NCI-H2029 (cell line): ENCODE results near the gene CSK.

ENCODE experiments used
- DNase-seq: peaks from one replicate; lab custom pipeline; 2025; lab: John Stamatoyannopoulos, UW

Gene CSK

DNA sequence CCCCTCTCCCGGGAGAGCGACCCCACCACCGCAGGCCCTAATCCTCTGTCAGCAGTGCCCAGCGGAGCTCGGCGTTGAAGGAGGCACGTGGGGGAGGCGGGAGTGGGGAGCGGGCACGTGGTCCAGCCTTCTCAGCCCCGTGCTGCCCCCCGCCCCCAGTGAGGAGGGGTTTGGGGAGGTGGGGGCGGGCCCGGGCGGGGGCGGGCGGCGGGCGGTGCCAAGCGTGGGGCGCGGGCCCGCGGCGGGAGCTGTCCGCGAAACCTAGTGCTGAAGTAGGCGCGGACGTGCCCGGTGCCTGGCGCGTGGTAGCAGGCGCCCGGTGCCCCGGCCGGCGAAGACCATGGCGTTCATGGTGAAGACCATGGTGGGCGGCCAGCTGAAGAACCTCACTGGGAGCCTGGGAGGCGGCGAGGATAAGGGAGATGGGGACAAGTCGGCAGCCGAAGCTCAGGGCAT is 44.5 kb downstream of the CSK start, which contains the start of gene CPLX3:
Gene CPLX3 (plus strand): TSS at position 264 of the 456 bp plus-strand sequence. CDS start 77 bp downstream, at position 341.
- DNase-seq, result no peak

DNA sequence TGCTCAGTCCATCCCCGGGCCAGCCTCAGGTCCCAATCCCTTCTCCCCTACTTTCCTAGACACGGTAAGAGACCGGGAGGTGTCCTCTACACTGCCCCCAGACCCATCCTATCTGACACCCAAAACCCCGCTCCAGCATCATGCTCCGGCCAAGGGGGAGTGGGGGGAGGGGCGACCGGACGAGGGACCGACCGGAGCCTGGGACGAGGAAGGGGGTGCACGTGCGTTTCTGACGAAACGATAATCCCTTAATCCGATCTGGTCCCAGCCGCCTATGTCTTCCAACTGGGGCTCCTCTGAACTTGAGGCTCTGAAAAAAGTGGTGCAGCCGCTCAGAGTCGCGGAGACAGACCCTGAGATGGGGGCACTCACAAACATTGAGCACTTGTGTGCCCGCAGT is 45.0 kb downstream of the CSK start:
- no peak for DNase-seq

DNA sequence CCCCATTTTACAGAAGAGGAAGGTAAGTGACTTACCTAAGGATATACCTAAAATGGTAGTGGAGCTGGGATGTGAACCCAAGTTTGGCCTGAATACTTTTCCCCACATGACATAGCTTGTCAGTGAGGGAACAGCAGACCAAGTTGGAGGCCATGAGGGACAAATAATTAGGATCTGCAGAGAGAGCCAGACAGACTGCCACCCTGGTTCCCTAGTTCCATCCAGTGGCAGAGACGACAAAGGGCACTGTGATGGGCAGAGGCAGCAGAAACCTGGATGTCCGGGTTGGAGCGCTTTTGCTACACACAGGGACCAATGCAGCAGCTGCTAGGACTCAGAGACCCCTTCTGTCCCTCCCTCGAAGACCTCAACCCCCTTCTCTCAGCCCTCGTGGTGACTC is 45.7 kb downstream of the CSK start:
- DNase-seq, result no peak

DNA sequence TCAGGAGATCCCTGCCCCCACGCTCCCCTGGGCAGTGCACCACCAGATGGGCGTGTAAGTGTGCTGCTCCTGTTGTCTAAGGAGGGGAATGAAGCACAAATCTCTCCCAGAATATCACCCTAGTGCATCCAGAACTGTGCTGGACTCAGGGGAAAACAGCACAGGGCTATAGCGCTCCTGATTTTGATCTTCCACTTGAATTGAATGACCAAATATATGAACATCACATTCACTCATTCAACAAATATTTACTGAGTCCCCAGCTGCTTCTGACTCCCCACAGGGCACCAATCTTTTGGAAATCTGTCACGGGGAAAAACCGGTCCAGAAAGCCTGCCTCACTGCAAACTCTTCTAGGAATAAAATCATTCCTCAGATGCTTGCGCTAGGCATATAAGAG is 47.0 kb downstream of the CSK start:
- DNase-seq, result no peak

DNA sequence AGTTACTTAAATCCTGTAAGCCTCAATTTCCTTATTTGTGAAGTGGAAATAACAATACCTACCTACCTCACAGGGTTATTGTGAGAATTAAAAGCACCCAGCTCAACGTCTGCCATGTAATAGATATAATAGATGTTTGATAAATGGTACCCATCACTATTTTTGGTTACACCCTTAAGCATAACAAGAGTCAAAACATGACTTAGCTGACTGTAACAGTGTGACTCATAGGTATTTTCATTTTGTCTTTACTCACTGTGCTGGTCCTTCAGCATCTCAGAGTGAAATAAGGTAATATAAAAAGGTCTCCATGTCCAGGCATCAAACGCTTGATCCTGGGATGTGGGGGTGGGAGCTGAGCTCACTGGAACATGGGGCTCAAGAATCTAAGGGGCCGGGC is 47.6 kb downstream of the CSK start:
- no peak for DNase-seq

DNA sequence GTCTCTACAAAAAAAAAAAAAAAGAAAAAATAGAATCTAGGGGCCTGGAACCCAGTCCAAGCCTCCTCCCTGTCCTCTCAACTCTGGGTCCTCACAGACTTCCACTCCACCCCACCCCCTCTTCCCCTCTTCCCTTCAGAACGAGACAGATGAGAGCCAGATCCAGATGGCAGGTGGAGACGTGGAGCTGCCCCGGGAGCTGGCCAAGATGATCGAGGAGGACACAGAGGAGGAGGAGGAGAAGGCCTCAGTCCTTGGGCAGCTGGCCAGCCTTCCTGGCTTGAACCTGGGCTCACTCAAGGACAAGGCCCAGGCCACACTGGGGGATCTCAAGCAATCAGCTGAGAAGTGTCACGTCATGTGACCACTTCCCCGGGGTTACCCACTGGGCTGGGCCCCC is 48.1 kb downstream of the CSK start:
- no peak for DNase-seq

DNA sequence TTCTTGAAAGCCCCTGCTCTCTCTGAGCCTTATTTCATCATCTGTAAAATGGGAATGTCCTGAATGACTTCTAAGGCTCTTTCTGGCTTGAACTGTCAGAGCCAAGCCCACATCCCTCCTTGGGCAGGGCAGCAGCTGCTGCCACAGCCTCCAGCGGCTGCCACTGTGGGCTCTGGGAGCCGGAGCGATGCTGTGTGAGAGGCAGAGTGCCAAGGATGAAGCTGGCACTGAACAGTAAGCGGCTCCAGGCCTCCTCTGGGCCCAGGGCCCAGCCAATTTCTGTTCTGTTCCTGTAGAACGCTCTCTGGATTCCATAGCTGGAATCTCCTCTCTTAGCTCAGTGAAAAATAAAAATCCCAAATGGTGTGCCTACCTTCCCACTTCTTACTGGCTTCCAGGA is 49.0 kb downstream of the CSK start:
- no peak for DNase-seq

DNA sequence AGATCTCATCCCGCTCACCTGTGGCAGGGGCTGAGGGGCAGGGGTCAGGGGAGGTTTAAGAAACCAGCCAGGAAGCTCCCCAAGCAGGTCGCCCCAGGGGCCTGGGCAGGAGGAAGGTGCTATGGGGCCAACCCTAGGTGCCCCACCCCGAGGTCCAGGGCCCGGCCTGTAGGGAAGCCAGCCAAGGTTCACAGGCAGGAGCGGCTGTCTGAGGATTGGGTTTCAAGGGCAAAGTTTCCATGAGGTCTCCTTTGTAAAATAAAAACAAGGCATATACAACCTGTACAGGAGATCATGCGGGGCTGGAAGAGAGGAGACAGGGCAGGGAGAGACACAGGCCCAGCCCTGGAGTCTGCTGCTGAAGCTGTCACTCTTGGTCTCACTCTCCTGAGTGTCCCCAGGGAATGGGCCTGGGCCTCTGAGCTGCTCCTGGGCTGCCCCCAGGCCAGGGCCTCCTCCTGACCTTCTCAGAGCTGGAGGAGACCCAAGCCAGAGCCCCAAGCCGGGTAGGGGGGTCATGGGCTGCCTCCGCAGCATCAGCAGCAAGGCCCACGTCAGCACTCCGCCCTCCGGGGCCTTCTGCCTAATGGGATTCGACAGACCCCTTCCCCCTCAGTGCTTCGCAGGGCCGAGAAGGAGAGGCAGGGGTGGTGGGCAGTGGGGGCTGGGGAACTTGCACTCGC is 50.1 kb downstream of the CSK start:
- DNase-seq, result no peak

DNA sequence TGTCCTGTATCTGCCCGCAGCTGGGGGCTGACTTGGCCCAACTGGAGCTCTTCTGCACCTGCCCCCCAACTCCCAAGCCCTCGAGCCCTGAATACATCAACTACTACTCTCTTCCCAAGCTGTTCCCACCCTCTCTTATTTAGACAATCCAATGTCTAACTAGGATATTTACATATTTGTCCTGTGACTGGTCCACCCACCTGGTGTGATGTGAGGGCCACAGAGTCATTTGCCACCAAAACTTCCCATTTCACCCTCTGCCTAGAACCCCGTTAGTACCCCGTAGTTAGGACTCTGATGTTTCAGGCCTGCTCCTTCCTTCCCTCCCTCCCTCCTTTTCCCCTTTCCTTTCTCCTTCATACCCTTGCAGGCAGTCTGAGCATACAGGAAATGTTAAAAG is 50.9 kb downstream of the CSK start:
- DNase-seq, result no peak

DNA sequence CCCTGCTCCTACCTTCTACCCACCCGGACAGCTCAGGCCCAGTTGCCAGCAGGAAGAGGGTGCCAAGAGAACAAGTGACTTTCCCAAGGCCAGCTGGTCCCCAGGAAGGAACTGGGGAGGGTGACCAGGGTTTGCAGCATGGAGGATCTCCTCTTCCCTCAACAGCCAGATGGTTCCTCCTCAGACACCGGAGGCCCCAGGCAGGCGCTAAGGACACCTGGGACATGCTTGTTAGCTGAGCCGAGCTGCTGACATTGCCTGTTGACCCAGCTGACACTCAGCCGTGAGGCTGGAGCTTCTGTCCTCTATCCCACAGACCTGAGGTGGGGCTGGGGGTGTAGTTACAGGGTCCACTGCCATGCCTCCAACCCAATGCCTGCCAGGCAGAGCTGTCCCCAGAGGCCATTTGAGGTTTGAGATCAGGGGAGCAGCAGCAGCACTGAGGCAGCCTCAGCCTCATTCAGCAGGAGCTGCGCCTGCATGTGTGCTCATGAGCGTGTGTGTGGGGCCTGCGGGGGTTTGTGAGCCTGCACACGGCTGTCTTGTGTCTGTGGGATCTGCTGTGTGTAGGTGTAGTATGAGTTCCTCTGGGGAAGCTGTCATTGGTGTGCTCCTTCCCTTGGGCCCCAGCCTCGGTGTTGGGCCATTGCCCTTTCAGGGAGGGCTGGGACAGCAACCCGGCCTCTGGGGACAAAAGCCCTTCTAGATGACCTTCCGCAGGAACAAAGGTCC is 51.7 kb downstream of the CSK start:
- no peak for DNase-seq

DNA sequence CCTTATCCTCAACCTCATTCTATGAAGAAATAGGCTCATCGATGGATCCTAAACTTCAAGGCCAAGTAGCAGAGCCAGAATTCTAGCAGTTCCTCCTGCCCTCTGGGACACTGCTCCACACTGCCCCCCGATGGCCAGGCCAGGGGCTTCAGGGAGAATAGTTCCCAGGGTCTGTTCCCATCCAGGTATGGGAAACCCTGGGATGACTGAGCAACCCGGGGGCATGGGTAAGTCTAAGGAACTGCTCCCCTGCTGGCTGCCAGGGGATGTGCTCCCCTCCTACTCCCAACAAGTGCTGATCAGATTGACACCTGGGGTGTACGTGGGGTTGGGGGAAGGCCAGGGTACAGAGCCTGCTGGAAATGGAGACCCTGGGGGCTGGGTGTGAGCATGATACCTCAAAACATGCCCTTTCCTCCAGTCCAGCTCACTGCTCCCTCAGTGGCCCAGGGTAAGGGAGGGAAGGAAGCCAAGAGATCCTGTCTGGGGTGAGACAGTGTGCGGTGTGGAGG is 53.5 kb downstream of the CSK start:
- DNase-seq, result no peak

DNA sequence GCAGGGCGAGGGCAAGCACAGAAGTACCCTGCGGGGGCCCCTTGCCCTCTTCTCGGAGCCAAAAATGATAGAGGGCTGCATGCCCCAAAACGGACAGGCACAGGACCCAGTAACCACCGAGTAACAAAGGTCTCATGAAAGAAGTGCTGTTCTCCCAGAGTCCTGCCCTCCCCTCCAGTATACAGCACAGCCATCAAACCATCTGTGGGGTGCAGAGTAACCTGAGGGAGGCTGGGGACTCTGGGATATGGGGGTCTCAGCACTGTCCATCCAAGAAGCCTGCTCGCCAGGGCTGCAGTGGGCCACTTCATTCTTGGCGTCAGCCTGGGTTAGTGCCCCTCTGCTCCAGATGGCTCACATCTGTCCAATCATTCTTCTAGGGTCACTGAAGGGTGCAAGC is 55.0 kb downstream of the CSK start:
- DNase-seq, result no peak

DNA sequence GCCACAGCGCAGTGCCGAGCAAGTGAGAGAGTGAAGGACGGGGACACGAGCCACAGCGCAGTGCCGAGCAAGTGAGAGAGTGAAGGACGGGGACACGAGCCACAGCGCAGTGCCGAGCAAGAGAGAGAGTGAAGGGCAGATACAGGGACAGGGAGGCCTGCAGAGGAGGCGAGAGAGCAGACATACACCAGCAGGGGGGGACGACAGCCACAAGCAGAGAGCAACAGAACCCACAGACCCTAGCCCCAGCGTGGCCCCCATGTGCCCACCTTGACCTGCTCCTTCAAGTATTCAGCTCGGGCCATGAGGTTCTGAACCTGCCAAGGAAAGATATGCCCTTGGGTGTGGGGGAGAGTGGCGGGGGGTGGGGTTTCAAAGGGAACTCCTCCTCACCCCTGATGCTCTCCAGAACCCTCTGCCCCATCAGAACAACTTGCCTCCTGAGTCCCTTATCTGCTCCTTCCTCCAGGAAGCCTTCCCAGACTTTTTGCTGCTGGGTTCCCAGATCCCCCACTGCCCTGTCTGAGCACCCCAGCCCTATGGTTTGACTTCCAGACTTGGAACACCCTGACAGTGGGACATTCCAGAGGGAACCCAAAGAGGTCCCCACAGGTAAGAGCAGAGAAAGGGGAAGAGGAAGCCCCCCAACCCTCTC is 55.7 kb downstream of the CSK start:
- DNase-seq, result no peak

DNA sequence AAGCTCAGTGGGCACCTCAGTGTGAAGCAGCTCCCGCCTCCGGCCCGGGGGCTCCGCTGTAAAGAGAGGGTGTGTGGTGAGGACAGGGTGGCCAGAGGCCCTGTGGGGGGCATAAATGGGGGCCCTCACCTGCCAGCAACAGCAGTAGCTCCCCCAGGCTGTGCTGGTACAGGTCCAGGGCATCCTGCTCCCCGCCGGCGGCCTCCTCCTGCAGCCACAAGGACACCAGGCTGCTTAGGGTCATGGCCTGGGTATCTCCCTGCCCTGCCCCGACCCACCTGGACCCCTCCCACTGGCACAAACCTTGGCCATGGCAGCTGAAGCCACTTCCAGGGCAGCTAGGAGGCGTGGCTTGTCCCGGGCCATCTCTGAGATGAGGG is 56.2 kb downstream of the CSK start:
- no peak for DNase-seq

DNA sequence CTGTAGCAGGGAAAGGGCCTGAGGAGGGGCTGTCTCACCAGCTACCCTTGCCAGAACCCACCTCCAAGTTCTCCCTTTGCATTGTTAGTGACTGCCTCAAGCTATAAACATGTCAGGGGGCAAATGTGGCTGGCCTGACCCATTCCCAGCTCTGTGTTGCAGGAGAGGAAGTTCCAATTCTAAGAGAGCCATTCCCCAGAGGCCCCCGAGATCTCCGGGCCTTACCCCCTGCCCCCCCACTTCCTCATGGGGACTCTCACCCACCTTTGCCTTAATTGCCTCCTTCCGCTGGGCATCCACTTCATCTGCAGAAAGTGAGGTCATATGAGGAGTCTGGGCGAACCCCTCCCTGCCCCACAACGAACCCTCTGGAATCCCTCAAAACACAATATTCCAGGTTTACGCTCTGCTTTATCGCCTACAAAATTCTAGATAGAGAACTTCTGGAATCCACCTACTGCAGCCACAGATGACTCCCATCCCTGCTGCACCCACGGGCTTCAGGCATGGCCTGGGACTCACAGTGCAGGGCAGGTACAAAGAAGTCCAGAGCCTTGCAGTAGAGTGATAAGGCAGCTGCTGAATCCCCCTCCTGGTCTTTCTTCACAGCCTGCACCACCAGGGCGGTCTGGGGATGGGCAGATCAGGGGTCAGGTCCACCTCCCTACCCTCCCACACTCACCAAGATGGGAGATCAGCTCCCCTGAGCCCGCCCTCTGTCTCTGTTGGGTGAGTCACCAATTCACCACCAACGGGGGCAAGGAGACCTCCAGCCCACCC is 57.1 kb downstream of the CSK start:
- DNase-seq, result no peak

DNA sequence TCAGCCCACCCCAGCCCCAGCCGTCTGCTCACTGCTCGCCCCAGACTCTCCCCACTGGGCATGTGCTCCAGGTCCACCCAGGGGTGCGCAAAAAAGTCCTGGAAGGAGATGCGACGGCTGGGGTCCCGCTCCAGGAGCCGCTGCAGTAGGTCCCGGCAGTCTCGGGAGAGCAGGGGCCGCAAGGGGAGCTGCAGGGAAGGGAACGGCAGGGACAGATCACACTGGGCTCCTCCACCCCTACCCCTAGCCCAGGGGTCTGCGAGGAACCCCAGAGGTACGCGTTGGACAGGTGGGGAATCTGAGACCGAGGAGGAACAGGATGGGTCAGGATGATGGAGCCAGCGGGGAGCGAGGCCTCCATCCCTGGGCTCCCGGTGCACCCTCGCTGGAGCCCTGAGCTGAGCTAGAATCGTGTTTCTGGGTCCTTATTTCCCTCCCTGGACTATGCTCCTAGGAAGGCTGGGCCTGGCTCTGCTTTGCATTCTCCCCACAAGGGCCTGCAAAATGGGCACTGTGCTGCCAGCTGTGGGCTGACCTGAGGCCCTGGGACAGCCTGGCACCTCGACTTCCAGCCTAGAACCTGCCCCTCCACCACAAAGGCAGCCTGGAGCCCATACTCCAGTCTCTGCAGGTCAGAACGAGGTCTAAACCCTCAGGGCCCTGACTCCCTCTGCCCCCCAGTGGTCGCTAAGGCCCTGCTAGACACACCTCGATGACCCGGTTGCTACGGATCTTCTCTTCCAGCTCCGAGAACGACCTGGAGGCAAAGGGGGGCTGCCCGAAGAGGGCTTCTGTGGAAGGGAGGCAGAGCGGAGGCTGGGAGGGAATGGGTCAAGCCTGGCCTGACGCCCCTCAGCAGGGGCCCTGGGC is 57.9 kb downstream of the CSK start:
- no peak for DNase-seq

DNA sequence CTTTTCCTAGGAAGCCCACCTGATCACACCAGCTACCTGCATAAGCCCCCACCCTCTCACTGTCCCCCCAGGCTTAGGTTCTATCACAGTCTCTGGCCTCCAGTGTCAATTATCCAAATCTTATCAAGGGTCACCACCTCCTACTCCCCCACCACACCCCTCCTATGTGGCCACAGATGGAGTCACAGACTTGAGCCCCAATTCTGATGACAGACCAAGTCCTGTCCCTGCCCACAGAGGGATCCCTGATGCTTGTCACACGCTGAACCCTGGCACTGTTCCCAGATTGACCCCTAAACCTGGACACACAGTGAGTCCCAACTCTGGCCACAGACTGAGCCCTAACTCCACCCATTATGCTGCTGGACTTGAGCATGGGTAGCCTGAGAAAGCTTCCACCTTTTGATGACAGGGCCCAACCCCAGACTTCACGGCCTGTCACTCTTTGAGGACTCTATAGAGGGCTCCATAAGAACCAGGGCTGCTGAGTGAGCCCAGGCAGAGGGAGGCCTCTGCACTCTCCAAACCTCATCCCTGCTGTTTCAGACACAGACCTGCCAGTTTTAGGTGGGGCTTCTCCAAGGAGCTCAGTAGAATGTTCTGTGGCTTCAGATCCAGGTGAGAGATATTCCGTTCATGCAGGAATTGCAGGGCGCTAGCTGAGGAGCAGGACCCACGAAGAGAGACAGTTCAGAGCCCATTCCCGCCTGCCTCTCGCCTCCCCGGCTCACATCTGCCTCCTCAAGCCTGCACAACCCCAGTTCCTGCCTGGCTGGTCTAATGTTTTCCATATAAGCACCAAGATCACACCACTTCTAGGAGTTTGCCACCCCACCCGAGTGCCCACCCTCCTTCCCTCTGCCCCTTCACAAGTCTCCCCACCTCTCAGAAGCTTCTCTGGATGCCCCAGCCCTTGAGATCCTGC is 59.2 kb downstream of the CSK start:
- DNase-seq, result no peak

DNA sequence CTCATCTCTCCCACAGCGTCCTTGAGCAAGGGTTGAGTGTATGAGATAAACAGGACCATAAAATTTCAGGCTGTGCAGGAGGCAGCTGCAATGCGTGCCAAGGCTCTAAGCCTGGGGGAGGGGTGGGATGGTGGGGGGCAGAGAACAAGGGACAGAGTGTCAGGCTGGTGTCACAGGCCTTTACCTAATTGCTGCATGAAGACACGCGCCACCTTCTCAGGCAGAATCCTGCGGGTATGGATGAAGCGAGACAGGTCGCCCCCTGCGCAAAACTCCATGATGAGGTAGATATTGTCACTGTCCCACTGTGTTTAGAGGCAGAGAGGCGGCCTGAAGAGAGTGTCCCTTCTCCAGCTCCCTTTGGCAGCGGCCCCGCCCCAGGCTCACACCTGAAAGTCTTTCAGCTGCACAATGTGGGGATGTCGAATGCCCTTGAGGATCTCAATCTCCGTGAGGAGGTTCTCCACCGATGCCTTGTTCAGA is 60.1 kb downstream of the CSK start:
- DNase-seq, result no peak

DNA sequence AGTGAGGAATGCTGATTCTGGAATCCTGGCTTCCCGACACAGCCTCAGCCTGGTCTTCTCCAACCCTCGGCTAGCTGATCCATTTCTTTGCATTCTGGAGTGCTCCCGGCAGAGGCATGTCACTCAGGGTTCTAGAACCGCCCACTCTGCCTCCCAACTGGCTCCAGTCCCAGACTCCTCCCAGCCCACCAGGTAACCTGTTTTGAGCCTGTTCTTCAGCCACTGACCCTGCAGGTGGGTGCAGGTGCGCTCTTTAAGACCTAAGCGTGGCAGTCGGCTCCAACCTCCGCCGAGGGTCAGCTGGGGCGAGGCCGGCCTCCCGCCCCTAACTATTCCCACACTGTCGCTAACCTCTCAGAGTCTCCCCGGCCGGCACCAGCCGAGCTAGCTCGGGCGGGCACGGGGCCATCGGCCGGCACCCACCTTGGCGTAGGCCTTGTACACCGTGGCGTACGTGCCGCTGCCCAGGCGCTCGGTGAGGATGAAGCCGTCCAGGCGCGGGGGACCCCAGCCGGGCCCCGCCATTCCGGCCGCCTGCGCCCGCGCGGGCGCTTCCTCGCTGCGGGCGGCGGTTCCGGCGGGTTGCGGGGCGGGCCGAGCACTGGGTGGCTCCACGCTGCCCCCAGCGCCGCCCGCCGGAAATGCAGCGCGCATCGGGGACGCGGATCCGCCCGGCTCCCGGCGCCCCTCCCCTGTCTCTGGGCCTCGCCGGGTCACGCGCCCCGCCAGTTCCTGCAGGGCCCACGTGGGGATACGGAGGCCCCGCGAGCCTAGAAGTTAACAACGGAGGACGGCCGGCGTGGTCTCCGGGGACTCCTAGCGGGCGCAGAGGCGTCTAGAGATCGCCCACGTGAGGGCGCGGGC is 60.9 kb downstream of the CSK start, which contains the start of gene ULK3:
Gene ULK3 (minus strand): TSS at position 576 of the 864 bp plus-strand sequence. CDS start 51 bp downstream, at position 525.
- DNase-seq, result peak; percentile 67
